ENCODE measurements around the gene DPP6. TPM values are rescaled to one million over a fixed set of nuclear protein-coding genes. Genes with fewer than 3 reads are reported as not detected.
A peak's percentile ranks its signal among the peaks of the same experiment; 100 is the strongest.

Gene DPP6
- total RNA-seq, 2 experiments from 2014 or later, result not detected

DNA sequence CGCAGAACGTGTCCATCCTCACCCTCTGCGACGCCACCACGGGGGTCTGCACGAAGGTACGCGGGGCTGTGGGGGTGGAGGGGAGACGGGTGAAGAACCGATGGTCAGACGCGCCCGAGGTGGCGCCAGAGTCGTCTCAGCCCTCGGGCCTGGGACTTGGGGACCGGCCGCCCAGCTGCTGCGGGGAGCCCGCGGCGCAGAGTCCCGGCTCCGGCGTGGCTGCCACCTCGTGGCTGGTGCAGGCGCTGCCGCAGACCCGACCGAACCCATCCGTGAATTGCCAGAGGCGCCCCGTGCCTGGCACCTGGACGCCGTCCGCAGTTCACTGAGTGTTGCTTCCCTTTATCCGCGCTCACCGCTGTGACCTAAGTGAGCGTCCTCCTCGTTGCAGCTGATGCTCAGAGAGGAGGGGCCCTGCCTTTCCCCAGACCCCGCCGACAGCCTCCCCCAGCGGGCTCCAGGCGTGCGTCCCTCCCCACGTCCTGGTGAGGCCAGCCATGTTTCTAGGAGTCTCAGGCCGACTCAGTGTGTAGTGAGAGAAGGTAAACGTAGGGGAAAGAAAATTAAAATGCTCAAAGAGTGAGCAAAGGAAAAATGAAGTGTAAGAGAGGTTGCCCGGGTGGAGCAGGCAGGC, 742.1 kb downstream of the DPP6 start:
- H3K27ac ChIP-seq (ENCODE audit: low read depth, low read length, poor library complexity, severe bottlenecking), result no peak overlapping the region
- no peaks in the 10 kb centered on the region for H4K20me1 ChIP-seq (ENCODE audit: insufficient read depth, low read length)
- no peaks in the 10 kb centered on the region for H3K9me3 ChIP-seq (ENCODE audit: low read length)
- H3K4me2 ChIP-seq (ENCODE audit: low read length), result no peak overlapping the region
- CTCF ChIA-PET (ENCODE audit: unreplicated experiment), result no interaction called here
- BruUV-seq (replicated peaks), result no TSS peak
- TF ChIP-seq, protein P1, sequence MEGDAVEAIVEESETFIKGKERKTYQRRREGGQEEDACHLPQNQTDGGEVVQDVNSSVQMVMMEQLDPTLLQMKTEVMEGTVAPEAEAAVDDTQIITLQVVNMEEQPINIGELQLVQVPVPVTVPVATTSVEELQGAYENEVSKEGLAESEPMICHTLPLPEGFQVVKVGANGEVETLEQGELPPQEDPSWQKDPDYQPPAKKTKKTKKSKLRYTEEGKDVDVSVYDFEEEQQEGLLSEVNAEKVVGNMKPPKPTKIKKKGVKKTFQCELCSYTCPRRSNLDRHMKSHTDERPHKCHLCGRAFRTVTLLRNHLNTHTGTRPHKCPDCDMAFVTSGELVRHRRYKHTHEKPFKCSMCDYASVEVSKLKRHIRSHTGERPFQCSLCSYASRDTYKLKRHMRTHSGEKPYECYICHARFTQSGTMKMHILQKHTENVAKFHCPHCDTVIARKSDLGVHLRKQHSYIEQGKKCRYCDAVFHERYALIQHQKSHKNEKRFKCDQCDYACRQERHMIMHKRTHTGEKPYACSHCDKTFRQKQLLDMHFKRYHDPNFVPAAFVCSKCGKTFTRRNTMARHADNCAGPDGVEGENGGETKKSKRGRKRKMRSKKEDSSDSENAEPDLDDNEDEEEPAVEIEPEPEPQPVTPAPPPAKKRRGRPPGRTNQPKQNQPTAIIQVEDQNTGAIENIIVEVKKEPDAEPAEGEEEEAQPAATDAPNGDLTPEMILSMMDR (conservative IDR thresholded peaks at IDR 0.05; ENCODE audit: low read length), result no peak
- TF ChIP-seq EZH2phosphoT487 (IDR thresholded peaks at IDR 0.05; ENCODE audit: borderline replicate concordance, low read depth, low read length), result no peak
- intact Hi-C loops (cut with micrococcal nuclease; ENCODE audit: unreplicated experiment), result no loop called here
- DNase-seq (ENCODE audit: low spot score), result no peak
- H3K79me2 ChIP-seq (ENCODE audit: insufficient read depth, low read depth, low read length), result no peaks in the 10 kb centered on the region
- POLR2A ChIA-PET, result no interaction called here
- H2AFZ ChIP-seq (ENCODE audit: low read length), result no peak overlapping the region
- no peaks in the 10 kb centered on the region for H3K9me2 ChIP-seq (ENCODE audit: insufficient read depth, low read length)
- no peaks in the 10 kb centered on the region for H3K36me3 ChIP-seq (ENCODE audit: insufficient read depth, low read length)
- H3K4me1 ChIP-seq (ENCODE audit: insufficient read depth, low read length, poor library complexity, severe bottlenecking), result no peaks in the 10 kb centered on the region
- no peak overlapping the region for H3K4me3 ChIP-seq (ENCODE audit: low read depth, low read length, poor library complexity, severe bottlenecking)

DNA sequence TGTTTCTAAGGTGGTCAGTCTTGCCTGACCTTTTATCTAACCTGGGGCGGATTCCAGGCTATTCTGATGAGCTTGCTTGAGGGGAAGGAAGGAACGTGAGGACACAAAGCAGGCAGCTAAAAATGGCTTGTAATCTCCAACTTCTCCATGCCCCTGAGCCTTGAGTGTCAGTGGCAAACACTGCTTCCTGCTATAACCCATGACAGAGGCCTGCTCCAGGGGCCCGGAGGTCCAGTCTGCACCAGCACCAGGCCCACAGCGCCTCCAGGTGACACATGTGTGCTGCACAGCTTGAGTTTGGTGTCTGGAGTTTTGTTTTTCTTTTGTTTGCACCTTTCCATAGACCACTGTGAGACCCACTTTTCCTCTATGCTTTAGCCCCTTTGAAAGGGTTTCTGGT, 742.8 kb downstream of the DPP6 start:
- Histone ChIP-seq H3K4me3 (ENCODE audit: low read depth, low read length, poor library complexity, severe bottlenecking) (no peak overlapping the region), H4K20me1 (ENCODE audit: insufficient read depth, low read length) (no peaks in the 10 kb centered on the region), H3K36me3 (ENCODE audit: insufficient read depth, low read length) (no peaks in the 10 kb centered on the region), H3K9me2 (ENCODE audit: insufficient read depth, low read length) (no peaks in the 10 kb centered on the region), H3K4me2 (ENCODE audit: low read length) (no peak overlapping the region), H2AFZ (ENCODE audit: low read length) (no peak overlapping the region), H3K27ac (ENCODE audit: low read depth, low read length, poor library complexity, severe bottlenecking) (no peak overlapping the region), H3K4me1 (ENCODE audit: insufficient read depth, low read length, poor library complexity, severe bottlenecking) (no peaks in the 10 kb centered on the region), H3K9me3 (ENCODE audit: low read length) (no peaks in the 10 kb centered on the region), H3K79me2 (ENCODE audit: insufficient read depth, low read depth, low read length) (no peaks in the 10 kb centered on the region)
- peak; percentile 8 for DNase-seq (ENCODE audit: low spot score)
- ChIA-PET CTCF (ENCODE audit: unreplicated experiment) (no interaction called here), POLR2A (interaction anchor here (0.6 to 0.7 kb wide), 2 partner anchors 11 to 1479 kb away, joined by 3 to 5 read pairs; no protein-coding TSS in a partner anchor)
- no TSS peak for BruUV-seq (replicated peaks)
- TF ChIP-seq, protein P1 (conservative IDR thresholded peaks at IDR 0.05; ENCODE audit: low read length), result 0 out of 2 replicates have a peak, but pooled peaks have one; percentile 23
- no peak for TF ChIP-seq EZH2phosphoT487 (IDR thresholded peaks at IDR 0.05; ENCODE audit: borderline replicate concordance, low read depth, low read length)
- intact Hi-C loops (cut with micrococcal nuclease; ENCODE audit: unreplicated experiment), result no loop called here

DNA sequence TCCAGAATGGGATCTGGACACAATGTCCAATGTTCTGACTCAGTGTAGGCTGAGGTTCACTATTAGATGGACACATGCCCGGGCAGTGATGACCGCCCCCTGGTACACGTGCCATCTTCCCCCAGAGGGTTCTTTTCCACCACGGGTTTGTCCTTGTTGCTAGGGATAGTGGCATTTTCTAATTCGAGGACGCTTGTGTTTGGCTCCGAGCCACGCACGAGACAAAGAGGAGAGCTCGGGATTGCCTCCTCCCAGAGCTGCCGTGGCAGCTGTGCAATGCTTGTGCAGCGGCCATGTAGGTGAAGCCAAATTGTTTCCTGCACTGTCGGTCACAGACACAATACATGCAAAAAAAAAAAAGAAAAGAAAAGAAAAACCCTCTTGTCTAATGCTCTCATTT, 743.2 kb downstream of the DPP6 start:
- no peaks in the 10 kb centered on the region for H3K79me2 ChIP-seq (ENCODE audit: insufficient read depth, low read depth, low read length)
- no peak overlapping the region for H2AFZ ChIP-seq (ENCODE audit: low read length)
- H3K4me3 ChIP-seq (ENCODE audit: low read depth, low read length, poor library complexity, severe bottlenecking), result no peak overlapping the region
- no peaks in the 10 kb centered on the region for H3K9me2 ChIP-seq (ENCODE audit: insufficient read depth, low read length)
- no peaks in the 10 kb centered on the region for H3K9me3 ChIP-seq (ENCODE audit: low read length)
- ChIA-PET CTCF (ENCODE audit: unreplicated experiment) (no interaction called here), POLR2A (interaction anchor here (0.6 to 0.7 kb wide), 2 partner anchors 11 to 1479 kb away, joined by 3 to 5 read pairs; no protein-coding TSS in a partner anchor)
- H3K4me2 ChIP-seq (ENCODE audit: low read length), result no peak overlapping the region
- H3K27ac ChIP-seq (ENCODE audit: low read depth, low read length, poor library complexity, severe bottlenecking), result no peak overlapping the region
- no peaks in the 10 kb centered on the region for H4K20me1 ChIP-seq (ENCODE audit: insufficient read depth, low read length)
- TF ChIP-seq, protein P1 (conservative IDR thresholded peaks at IDR 0.05; ENCODE audit: low read length), result no peak
- TF ChIP-seq EZH2phosphoT487 (IDR thresholded peaks at IDR 0.05; ENCODE audit: borderline replicate concordance, low read depth, low read length), result no peak
- intact Hi-C loops (cut with micrococcal nuclease; ENCODE audit: unreplicated experiment), result no loop called here
- no peaks in the 10 kb centered on the region for H3K36me3 ChIP-seq (ENCODE audit: insufficient read depth, low read length)
- no peak for DNase-seq (ENCODE audit: low spot score)
- no TSS peak for BruUV-seq (replicated peaks)
- H3K4me1 ChIP-seq (ENCODE audit: insufficient read depth, low read length, poor library complexity, severe bottlenecking), result no peaks in the 10 kb centered on the region
